SU-DHL-6 (cell line): ENCODE data around the gene GAPDHS.

ENCODE experiments used
- H2AFZ ChIP-seq: fragments of 200-600 bp; sonication (generic); 2 replicates; pipeline ENCODE4 v1.6.1; 2014; ENCODE audit warnings: low read depth, mild to moderate bottlenecking, moderate library complexity, mixed read lengths, antibody characterized with exemption, low read length; ENCODE audit not compliant: severe bottlenecking
- H3F3A ChIP-seq: fragments of 200-600 bp; shearing (Covaris generic); 2 replicates; pipeline ENCODE4 v1.6.0; 2016; ENCODE audit warnings: antibody characterized with exemption, mild to moderate bottlenecking; ENCODE audit not compliant: insufficient read depth
- H3K27ac ChIP-seq: fragments of 200-600 bp; sonication (generic); 2 replicates; pipeline ENCODE4 v1.5.1; 2016; ENCODE audit warnings: low read depth, mild to moderate bottlenecking, low read length, moderate library complexity, mixed read lengths
- H3K27me3 ChIP-seq: fragments of 200-600 bp; sonication (generic), shearing (Covaris generic); 2 replicates; pipeline ENCODE4 v1.6.0; 2014; ENCODE audit warnings: mild to moderate bottlenecking, low read length
- H3K36me3 ChIP-seq: fragments of 200-600 bp; sonication (generic); 2 replicates; pipeline ENCODE4 v1.6.1; 2014; ENCODE audit warnings: mild to moderate bottlenecking, low read length, mixed read lengths
- H3K4me2 ChIP-seq: fragments of 300-600, 200-600 bp; shearing (Covaris generic), sonication (generic); 2 replicates; pipeline ENCODE4 v1.6.0; 2014; ENCODE audit warnings: low read length, low read depth, mild to moderate bottlenecking; ENCODE audit not compliant: poor library complexity, severe bottlenecking
- H3K4me3 ChIP-seq: fragments of 200-600 bp; sonication (generic); 2 replicates; pipeline ENCODE4 v1.5.1; 2014; ENCODE audit warnings: antibody characterized with exemption, low read length, mild to moderate bottlenecking, mixed read lengths; ENCODE audit not compliant: insufficient read depth, poor library complexity, severe bottlenecking
- H3K79me2 ChIP-seq: fragments of 200-600 bp; sonication (generic); 2 replicates; pipeline ENCODE4 v1.6.1; 2014; ENCODE audit warnings: mild to moderate bottlenecking, low read length, moderate library complexity; ENCODE audit not compliant: insufficient read depth
- H3K9ac ChIP-seq: fragments of 200-600 bp; sonication (generic); 2 replicates; pipeline ENCODE4 v1.7.0; 2014; ENCODE audit warnings: mild to moderate bottlenecking, low read length
- H3K9me2 ChIP-seq: fragments of 200-600 bp; sonication (generic); replicated peaks from 2 replicates; pipeline ENCODE4 v1.6.1; 2014; ENCODE audit warnings: low read length; ENCODE audit not compliant: insufficient read depth
- H3K9me3 ChIP-seq: fragments of 200-600 bp; sonication (generic); 2 replicates; pipeline ENCODE4 v1.6.1; 2014; ENCODE audit warnings: low read length, mixed read lengths; ENCODE audit not compliant: insufficient read depth
- H4K20me1 ChIP-seq: fragments of 200-600 bp; sonication (generic); 2 replicates; pipeline ENCODE4 v1.6.1; 2014; ENCODE audit warnings: low read depth, mild to moderate bottlenecking, antibody characterized with exemption, low read length, moderate library complexity, mixed read lengths
- CTCF ChIP-seq: fragments of 200-600 bp; sonication (generic); IDR thresholded peaks from one replicate; pipeline ENCODE4 v1.5.1; 2017; ENCODE audit warnings: antibody characterized with exemption, mild to moderate bottlenecking, low read length, moderate library complexity; ENCODE audit not compliant: insufficient read depth, poor library complexity, severe bottlenecking
- EZH2phosphoT487 ChIP-seq: fragments of 200-600 bp; sonication (generic), shearing (Covaris generic); conservative IDR thresholded peaks from 2 replicates; pipeline ENCODE4 v1.6.1; 2018; ENCODE audit warnings: mild to moderate bottlenecking, antibody characterized with exemption, low read length, moderate library complexity, mixed read lengths

GAPDHS gene

GRCh38 chr19:35525873-35526272 is 7.4 kb upstream of the GAPDHS start:
- no peaks in the 10 kb centered on the region for H4K20me1 ChIP-seq
- H3K9me3 ChIP-seq, result no peaks in the 10 kb centered on the region
- no peaks in the 10 kb centered on the region for H3K36me3 ChIP-seq
- H3K4me2 ChIP-seq, result no peak overlapping the region
- H3K27ac ChIP-seq, result no peak overlapping the region
- TF ChIP-seq EZH2phosphoT487 (no peak), CTCF (no peak)
- no peaks in the 10 kb centered on the region for H3K79me2 ChIP-seq
- H2AFZ ChIP-seq, result no peak overlapping the region
- H3K9me2 ChIP-seq, result no peaks in the 10 kb centered on the region
- H3K27me3 ChIP-seq, result no peaks in the 10 kb centered on the region
- H3F3A ChIP-seq, result no peaks in the 10 kb centered on the region
- H3K9ac ChIP-seq, result no peak overlapping the region
- no peak overlapping the region for H3K4me3 ChIP-seq

GRCh38 chr19:35528218-35529038 is 4.8 kb upstream of the GAPDHS start, which contains the start of gene SBSN:
Gene SBSN, minus strand, starts transcription at chr19:35528311. Its CDS starts 30 bp downstream, at chr19:35528281.
- H3K27me3 ChIP-seq, result no peaks in the 10 kb centered on the region

GRCh38 chr19:35529241-35530218 is 3.7 kb upstream of the GAPDHS start:
- TF ChIP-seq CTCF, result no peak
- TF ChIP-seq EZH2phosphoT487, result no peak
- H3K9ac ChIP-seq, result no peak overlapping the region

More at GRCh38 chr19:35528218-35529038, 4.8 kb upstream of the GAPDHS start, which contains the start of gene SBSN:
- no peak within 1 kb of the TSS for H3K4me3 ChIP-seq
- H3K36me3 ChIP-seq, result no peaks in the 10 kb centered on the region
- H3K27ac ChIP-seq, result no peak within 1 kb of the TSS
- H3K9ac ChIP-seq, result no peak within 1 kb of the TSS
- H3K79me2 ChIP-seq, result no peaks in the 10 kb centered on the region
- TF ChIP-seq CTCF (no peak), EZH2phosphoT487 (no peak)
- H3K9me2 ChIP-seq, result no peaks in the 10 kb centered on the region
- H3K9me3 ChIP-seq, result no peaks in the 10 kb centered on the region
- no peaks in the 10 kb centered on the region for H3F3A ChIP-seq
- no peak within 1 kb of the TSS for H2AFZ ChIP-seq
- H3K4me2 ChIP-seq, result no peak within 1 kb of the TSS
- no peaks in the 10 kb centered on the region for H4K20me1 ChIP-seq

More at GRCh38 chr19:35529241-35530218, 3.7 kb upstream of the GAPDHS start:
- H3K9me3 ChIP-seq, result no peaks in the 10 kb centered on the region
- no peaks in the 10 kb centered on the region for H3K27me3 ChIP-seq
- no peaks in the 10 kb centered on the region for H4K20me1 ChIP-seq
- no peak overlapping the region for H3K27ac ChIP-seq
- H3K79me2 ChIP-seq, result no peaks in the 10 kb centered on the region
- H2AFZ ChIP-seq, result no peak overlapping the region
- H3K4me3 ChIP-seq, result no peak overlapping the region
- H3K4me2 ChIP-seq, result no peak overlapping the region
- H3K9me2 ChIP-seq, result no peaks in the 10 kb centered on the region
- H3K36me3 ChIP-seq, result no peaks in the 10 kb centered on the region
- H3F3A ChIP-seq, result no peaks in the 10 kb centered on the region
